ENCODE measurements around the gene OPA1.

Gene OPA1

GRCh38 chr3:193746832-193747231 lies 153.8 kb downstream of the OPA1 start:
- no peaks in the 10 kb centered on the region for H3K27me3 ChIP-seq (replicated peaks; ENCODE audit: control insufficient read depth, insufficient read depth, low read length)
- TF ChIP-seq CTCF (IDR thresholded peaks at IDR 0.05; ENCODE audit: insufficient read depth, low read length, poor library complexity, severe bottlenecking): no peak

More at GRCh38 chr3:193746832-193747231, 153.8 kb downstream of the OPA1 start:
- no peaks in the 10 kb centered on the region for H3K36me3 ChIP-seq (ENCODE audit: control insufficient read depth, insufficient read depth, low read length)
- H3K4me3 ChIP-seq (replicated peaks; ENCODE audit: low read depth, low read length): no peak overlapping the region
- no peak for DNase-seq (ENCODE audit: extremely low read depth, insufficient read length)

All from GM06990 (cell line).